IMR-90 (cell line): ENCODE results near the gene ATP10B. TPM values are rescaled to one million over a fixed set of nuclear protein-coding genes. Genes with fewer than 3 reads are reported as not detected.

Experiments
- ATAC-seq: fragments of 200-7000 bp; cut with Tn5 transposase; 2 replicates; pipeline ENCODE4 v1.9.1; 2020; ENCODE audit warnings: low read depth, mild to moderate bottlenecking, moderate library complexity
- BruUV-seq: library from RNA; stranded (reverse); fragments of 400-500 nt; replicated peaks from 2 replicates; lab custom pipeline; 2021; lab: Mats Ljungman, UMichigan
- CTCF ChIA-PET: fragments of 300-600 bp; formaldehyde crosslinking; extraction: SDS; loops from one replicate; lab custom pipeline; 2021; ENCODE audit warnings: antibody characterized with exemption; lab: Yijun Ruan, JAX
- POLR2A ChIA-PET: fragments of 300-600 bp; sonication (Branson Sonifier 250); formaldehyde crosslinking; loops from one replicate; lab custom pipeline; 2022; ENCODE audit warnings: antibody characterized with exemption; ENCODE audit not compliant: unreplicated experiment; lab: Charles Lee
- DNase-seq: peaks from one replicate; pipeline ENCODE4 v3.0.0; 2013
- H2AFZ ChIP-seq: replicated peaks from 2 replicates; pipeline ENCODE3; 2013; ENCODE audit warnings: low read length, mild to moderate bottlenecking; ENCODE audit not compliant: poor library complexity
- H2AK5ac ChIP-seq: 2 replicates; pipeline ENCODE4 v1.6.1; 2013; ENCODE audit warnings: low read depth, low read length, inconsistent platforms
- H2AK9ac ChIP-seq: replicated peaks from 2 replicates; pipeline ENCODE3; 2013; ENCODE audit warnings: mild to moderate bottlenecking, low read depth, low read length, moderate library complexity; ENCODE audit not compliant: poor library complexity
- H2BK120ac ChIP-seq: 2 replicates; pipeline ENCODE4 v1.6.1; 2013; ENCODE audit warnings: low read depth, low read length, inconsistent platforms
- H2BK15ac ChIP-seq: 3 replicates; pipeline ENCODE4 v1.6.1; 2013; ENCODE audit warnings: low read depth, low read length, inconsistent platforms
- H2BK20ac ChIP-seq: 2 replicates; pipeline ENCODE4 v1.6.1; 2013; ENCODE audit warnings: low read depth, mild to moderate bottlenecking, inconsistent platforms, low read length, moderate library complexity
- H2BK5ac ChIP-seq: 2 replicates; pipeline ENCODE4 v1.6.1; 2013; ENCODE audit warnings: mild to moderate bottlenecking, low read depth, low read length, inconsistent platforms; ENCODE audit not compliant: poor library complexity, severe bottlenecking
- H3K14ac ChIP-seq: replicated peaks from 2 replicates; pipeline ENCODE4 v1.6.1; 2013; ENCODE audit warnings: low read depth, low read length, inconsistent platforms
- H3K18ac ChIP-seq: 2 replicates; pipeline ENCODE4 v1.6.1; 2013; ENCODE audit warnings: low read depth, low read length, control low read depth
- H3K23ac ChIP-seq: 2 replicates; pipeline ENCODE4 v1.6.1; 2013; ENCODE audit warnings: low read depth, low read length, inconsistent platforms
- H3K27ac ChIP-seq: 2 replicates; pipeline ENCODE4 v1.5.1; 2013; ENCODE audit warnings: mild to moderate bottlenecking, control low read depth, low read length; ENCODE audit not compliant: insufficient read depth
- H3K27me3 ChIP-seq: 2 replicates; pipeline ENCODE4 v1.6.1; 2013; ENCODE audit warnings: low read length; ENCODE audit not compliant: control insufficient read depth, insufficient read depth
- H3K36me3 ChIP-seq: 2 replicates; pipeline ENCODE4 v1.6.1; 2013; ENCODE audit warnings: low read length, mixed read lengths; ENCODE audit not compliant: control insufficient read depth, insufficient read depth
- H3K4ac ChIP-seq: 2 replicates; pipeline ENCODE4 v1.6.1; 2013; ENCODE audit warnings: low read depth, low read length, inconsistent platforms
- H3K4me1 ChIP-seq: 2 replicates; pipeline ENCODE4 v1.6.1; 2013; ENCODE audit warnings: low read length, mixed read lengths; ENCODE audit not compliant: control insufficient read depth, insufficient read depth
- H3K4me2 ChIP-seq: 2 replicates; pipeline ENCODE4 v1.6.1; 2013; ENCODE audit warnings: low read depth, mild to moderate bottlenecking, control low read depth, low read length, moderate library complexity
- H3K4me3 ChIP-seq: 2 replicates; pipeline ENCODE4 v1.5.1; 2013; ENCODE audit warnings: low read depth, mild to moderate bottlenecking, control low read depth, low read length, moderate library complexity; ENCODE audit not compliant: insufficient read depth
- H3K56ac ChIP-seq: 2 replicates; pipeline ENCODE4 v1.6.1; 2013; ENCODE audit warnings: low read length, inconsistent platforms; ENCODE audit not compliant: insufficient read depth; ENCODE audit errors: extremely low read depth
- H3K79me1 ChIP-seq, 2 experiments: 2 replicates each; pipeline ENCODE4 v1.6.1; 2013; ENCODE audit warnings: low read length in 2 of 2, inconsistent platforms in 1 of 2, low read depth in 1 of 2
- H3K9ac ChIP-seq: 2 replicates; pipeline ENCODE4 v1.6.1; 2013; ENCODE audit warnings: low read depth, low read length, control low read depth
- H3K9me1 ChIP-seq: 2 replicates; pipeline ENCODE4 v1.6.1; 2013; ENCODE audit warnings: low read length, inconsistent platforms; ENCODE audit not compliant: insufficient read depth
- H3K9me3 ChIP-seq: 2 replicates; pipeline ENCODE4 v1.6.1; 2013; ENCODE audit warnings: low read length; ENCODE audit not compliant: control insufficient read depth, insufficient read depth
- H4K20me1 ChIP-seq: 2 replicates; pipeline ENCODE4 v1.6.1; 2013; ENCODE audit warnings: low read length, inconsistent platforms; ENCODE audit not compliant: insufficient read depth
- H4K5ac ChIP-seq: 2 replicates; pipeline ENCODE4 v1.6.1; 2013; ENCODE audit warnings: mild to moderate bottlenecking, low read depth, low read length, control low read depth
- H4K8ac ChIP-seq, 2 experiments: 2 replicates each; pipeline ENCODE4 v1.6.1; 2013; ENCODE audit warnings: low read depth in 2 of 2, low read length in 2 of 2, control low read depth in 1 of 2, inconsistent platforms in 1 of 2
- H4K91ac ChIP-seq: 2 replicates; pipeline ENCODE4 v1.6.1; 2013; ENCODE audit warnings: low read depth, low read length, inconsistent platforms; ENCODE audit not compliant: insufficient read depth
- BHLHE40 ChIP-seq: fragments of 150-350 bp; IDR thresholded peaks from 2 replicates; pipeline ENCODE4 v1.6.1; 2016; ENCODE audit warnings: mild to moderate bottlenecking, low read depth, low read length
- CEBPB ChIP-seq: IDR thresholded peaks from 2 replicates; pipeline ENCODE4 v1.6.1; 2012; ENCODE audit warnings: low read depth, low read length, improper control_type of control experiment
- CHD1 ChIP-seq: IDR thresholded peaks from 2 replicates; pipeline ENCODE4 v1.6.1; 2012; ENCODE audit warnings: low read depth, low read length, improper control_type of control experiment
- FOS ChIP-seq: fragments of 150-350 bp; IDR thresholded peaks from 2 replicates; pipeline ENCODE4 v1.6.1; 2016; ENCODE audit warnings: low read depth, low read length
- MAFK ChIP-seq: IDR thresholded peaks from 2 replicates; pipeline ENCODE4 v1.6.1; 2012; ENCODE audit warnings: low read depth, low read length, improper control_type of control experiment
- MAZ ChIP-seq: IDR thresholded peaks from 2 replicates; pipeline ENCODE4 v1.6.1; 2012; ENCODE audit warnings: low read depth, mild to moderate bottlenecking, low read length, improper control_type of control experiment, moderate library complexity, borderline replicate concordance
- MXI1 ChIP-seq: IDR thresholded peaks from 2 replicates; pipeline ENCODE4 v1.6.1; 2012; ENCODE audit warnings: low read depth, mild to moderate bottlenecking, low read length, moderate library complexity, borderline replicate concordance
- NFE2L2 ChIP-seq: fragments of 150-350 bp; IDR thresholded peaks from 2 replicates; pipeline ENCODE4 v1.6.1; 2016; ENCODE audit warnings: low read depth, mild to moderate bottlenecking, low read length
- POLR2A ChIP-seq: IDR thresholded peaks from 2 replicates; pipeline ENCODE4 v1.6.1; 2012; ENCODE audit warnings: mild to moderate bottlenecking, low read depth, low read length
- RAD21 ChIP-seq: IDR thresholded peaks from 2 replicates; pipeline ENCODE4 v1.6.1; 2012; ENCODE audit warnings: low read length, improper control_type of control experiment
- RCOR1 ChIP-seq: IDR thresholded peaks from 2 replicates; pipeline ENCODE4 v1.6.1; 2012; ENCODE audit warnings: mild to moderate bottlenecking, low read length, improper control_type of control experiment; ENCODE audit not compliant: insufficient replicate concordance
- RFX5 ChIP-seq: IDR thresholded peaks from 2 replicates; pipeline ENCODE4 v1.8.0; 2012; ENCODE audit warnings: low read depth, mild to moderate bottlenecking, low read length, moderate library complexity
- WGBS, 2 experiments: methylation state at CpG; one replicate each; pipeline versions ENCODE4 v1.1.5 to v1.1.7; 2013; ENCODE audit warnings: missing lambda C conversion rate in 2 of 2; ENCODE audit not compliant: insufficient read length in 1 of 2; ENCODE audit errors: extremely low coverage in 2 of 2; 5-methylcytosine and 5-hydroxymethylcytosine counted together
- dilution Hi-C: fragments of 300-500 bp; cut with HindIII; formaldehyde crosslinking; loops from one replicate; pipeline ENCODE4 v1.14.3; 2018; ENCODE audit warnings: low sequenced_read_pairs; ENCODE audit not compliant: unreplicated experiment
- in situ Hi-C: fragments of 300-500 bp; cut with MboI; formaldehyde crosslinking; loops from 3 replicates; pipeline ENCODE4 v1.14.3; 2019; ENCODE audit warnings: low sequenced_read_pairs, inconsistent platforms, mixed read lengths
- intact Hi-C: fragments of 100-400 bp; cut with micrococcal nuclease; formaldehyde crosslinking; loops from 2 replicates; pipeline ENCODE4 v1.10.0; 2022
- polyA plus RNA-seq, 3 experiments: library from polyadenylated mRNA; depleted of rRNA; stranded (reverse); fragments of >200 nt; gene quantifications; 2 replicates each; pipeline ENCODE4 v1.2.3, GENCODE V29; 2012; ENCODE audit warnings: low replicate concordance in 1 of 3
- total RNA-seq: library from RNA; depleted of rRNA; stranded (reverse); fragments of >200 nt; gene quantifications from 2 replicates; pipeline ENCODE4 v1.2.3, GENCODE V29; 2012
- TF ChIP-seq, protein P1 (sequence below): conservative IDR thresholded peaks from 2 replicates; pipeline ENCODE4 v1.5.1; 2012; ENCODE audit warnings: mild to moderate bottlenecking, low read depth, low read length, improper control_type of control experiment
- TF ChIP-seq, protein P2 (sequence below): fragments of 150-350 bp; IDR thresholded peaks from 2 replicates; pipeline ENCODE4 v1.6.1; 2017; ENCODE audit warnings: mild to moderate bottlenecking, antibody characterized with exemption, low read length, low read depth
- TF ChIP-seq, protein P3 (sequence below): fragments of 150-350 bp; IDR thresholded peaks from 2 replicates; pipeline ENCODE4 v1.6.1; 2016; ENCODE audit warnings: low read depth, mild to moderate bottlenecking, low read length, moderate library complexity, borderline replicate concordance

The ATP10B gene
- total and polyA plus RNA-seq, 2 of the 4 experiments (the other 2 are of a cell fraction) = not detected

DNA sequence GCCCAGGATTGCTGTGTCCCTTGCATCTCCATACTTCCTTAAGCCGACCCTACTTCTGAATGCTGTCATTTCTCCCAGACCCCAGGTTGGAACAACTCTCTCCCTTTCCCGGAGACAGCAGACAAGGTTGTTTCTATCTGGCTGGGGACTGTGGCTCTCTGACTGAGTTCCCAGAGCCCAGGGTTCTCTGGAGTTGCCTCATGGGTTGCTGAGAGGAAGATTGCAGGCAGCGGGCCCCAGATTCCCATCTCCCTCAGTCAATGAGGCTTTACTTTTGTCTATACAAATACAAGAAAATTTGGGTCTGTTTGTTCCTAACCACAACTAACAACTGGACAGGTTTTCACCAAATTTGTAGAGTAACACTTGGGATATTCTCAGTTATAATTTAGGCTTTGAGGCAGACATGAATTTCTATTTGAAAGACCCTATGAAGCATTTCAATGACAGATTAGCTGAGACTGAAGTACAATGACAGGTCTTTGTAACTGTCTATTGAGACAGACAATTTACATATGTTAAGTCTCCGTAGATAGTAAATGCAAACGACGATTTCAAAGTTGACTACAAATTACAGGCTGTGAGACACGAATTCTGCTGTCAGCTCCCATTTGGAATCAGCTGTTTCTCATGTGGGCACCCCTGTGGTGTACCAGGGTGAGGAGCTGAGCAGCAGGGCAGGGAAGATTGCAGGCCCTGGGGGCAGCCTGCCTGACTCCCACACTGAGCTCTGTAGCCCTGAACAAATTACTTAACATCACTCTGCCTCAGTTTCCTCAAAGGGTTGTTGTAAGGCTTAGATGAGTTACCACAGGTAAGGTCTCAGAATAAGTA is 107.5 kb downstream of the ATP10B start:
- TF ChIP-seq MXI1 (no peak), MAFK (no peak), CHD1 (no peak), RAD21 (no peak), RFX5 (no peak), FOS (no peak), POLR2A (no peak), NFE2L2 (no peak), RCOR1 (no peak), CEBPB (no peak), BHLHE40 (no peak), MAZ (no peak)
- TF ChIP-seq, protein P1, sequence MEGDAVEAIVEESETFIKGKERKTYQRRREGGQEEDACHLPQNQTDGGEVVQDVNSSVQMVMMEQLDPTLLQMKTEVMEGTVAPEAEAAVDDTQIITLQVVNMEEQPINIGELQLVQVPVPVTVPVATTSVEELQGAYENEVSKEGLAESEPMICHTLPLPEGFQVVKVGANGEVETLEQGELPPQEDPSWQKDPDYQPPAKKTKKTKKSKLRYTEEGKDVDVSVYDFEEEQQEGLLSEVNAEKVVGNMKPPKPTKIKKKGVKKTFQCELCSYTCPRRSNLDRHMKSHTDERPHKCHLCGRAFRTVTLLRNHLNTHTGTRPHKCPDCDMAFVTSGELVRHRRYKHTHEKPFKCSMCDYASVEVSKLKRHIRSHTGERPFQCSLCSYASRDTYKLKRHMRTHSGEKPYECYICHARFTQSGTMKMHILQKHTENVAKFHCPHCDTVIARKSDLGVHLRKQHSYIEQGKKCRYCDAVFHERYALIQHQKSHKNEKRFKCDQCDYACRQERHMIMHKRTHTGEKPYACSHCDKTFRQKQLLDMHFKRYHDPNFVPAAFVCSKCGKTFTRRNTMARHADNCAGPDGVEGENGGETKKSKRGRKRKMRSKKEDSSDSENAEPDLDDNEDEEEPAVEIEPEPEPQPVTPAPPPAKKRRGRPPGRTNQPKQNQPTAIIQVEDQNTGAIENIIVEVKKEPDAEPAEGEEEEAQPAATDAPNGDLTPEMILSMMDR = no peak
- TF ChIP-seq, protein P2, sequence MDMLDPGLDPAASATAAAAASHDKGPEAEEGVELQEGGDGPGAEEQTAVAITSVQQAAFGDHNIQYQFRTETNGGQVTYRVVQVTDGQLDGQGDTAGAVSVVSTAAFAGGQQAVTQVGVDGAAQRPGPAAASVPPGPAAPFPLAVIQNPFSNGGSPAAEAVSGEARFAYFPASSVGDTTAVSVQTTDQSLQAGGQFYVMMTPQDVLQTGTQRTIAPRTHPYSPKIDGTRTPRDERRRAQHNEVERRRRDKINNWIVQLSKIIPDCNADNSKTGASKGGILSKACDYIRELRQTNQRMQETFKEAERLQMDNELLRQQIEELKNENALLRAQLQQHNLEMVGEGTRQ = no peak
- TF ChIP-seq, protein P3, sequence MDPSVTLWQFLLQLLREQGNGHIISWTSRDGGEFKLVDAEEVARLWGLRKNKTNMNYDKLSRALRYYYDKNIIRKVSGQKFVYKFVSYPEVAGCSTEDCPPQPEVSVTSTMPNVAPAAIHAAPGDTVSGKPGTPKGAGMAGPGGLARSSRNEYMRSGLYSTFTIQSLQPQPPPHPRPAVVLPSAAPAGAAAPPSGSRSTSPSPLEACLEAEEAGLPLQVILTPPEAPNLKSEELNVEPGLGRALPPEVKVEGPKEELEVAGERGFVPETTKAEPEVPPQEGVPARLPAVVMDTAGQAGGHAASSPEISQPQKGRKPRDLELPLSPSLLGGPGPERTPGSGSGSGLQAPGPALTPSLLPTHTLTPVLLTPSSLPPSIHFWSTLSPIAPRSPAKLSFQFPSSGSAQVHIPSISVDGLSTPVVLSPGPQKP = no peak
- no peak overlapping the region for H2AK5ac ChIP-seq
- in situ Hi-C loops (no loop called here), intact Hi-C loops (no loop called here), dilution Hi-C loops (no loop called here)
- no peak overlapping the region for H2AFZ ChIP-seq
- ATAC-seq (no peak), DNase-seq (no peak)
- H4K20me1 ChIP-seq = no peaks in the 10 kb centered on the region
- no peaks in the 10 kb centered on the region for H3K36me3 ChIP-seq
- peaks cover 15% of the 10 kb centered on the region for H3K9me3 ChIP-seq
- no peak overlapping the region for H2AK9ac ChIP-seq
- H3K14ac ChIP-seq = no peak overlapping the region
- no peak overlapping the region for H4K91ac ChIP-seq
- CTCF ChIA-PET = no interaction called here
- H3K9ac ChIP-seq = no peak overlapping the region
- H4K8ac ChIP-seq = no peak overlapping the region
- no peak overlapping the region for H2BK120ac ChIP-seq
- no peaks in the 10 kb centered on the region for H3K9me1 ChIP-seq
- no peak overlapping the region for H4K5ac ChIP-seq
- no CpG with 5 or more reads among the region's 7 CpGs for WGBS, 2 experiments
- no peak overlapping the region for H3K4me2 ChIP-seq
- H3K56ac ChIP-seq = no peak overlapping the region
- H3K27ac ChIP-seq = no peak overlapping the region
- no peaks in the 10 kb centered on the region for H3K4me1 ChIP-seq
- BruUV-seq = no TSS peak
- H3K27me3 ChIP-seq = no peaks in the 10 kb centered on the region
- H2BK5ac ChIP-seq = no peak overlapping the region
- POLR2A ChIA-PET = no interaction called here
- no peak overlapping the region for H2BK15ac ChIP-seq
- no peak overlapping the region for H2BK20ac ChIP-seq
- H3K79me1 ChIP-seq = no peaks in the 10 kb centered on the region
- H3K4ac ChIP-seq = no peak overlapping the region
- H3K18ac ChIP-seq = no peak overlapping the region
- H3K23ac ChIP-seq = no peak overlapping the region
- H3K4me3 ChIP-seq = no peak overlapping the region
